H9 (cell line): Measurements from ENCODE around the gene LMCD1. TPM values are rescaled to one million over a fixed set of nuclear protein-coding genes. Genes with fewer than 3 reads are reported as not detected.
"Not testable (repeated sequence)": the region's sequence is repeated elsewhere in the genome, so short reads cannot be mapped to it uniquely, and the experiment has no call there.

Experiments
- DNase-seq: peaks from one replicate; pipeline ENCODE4 v3.0.0-alpha.2; 2017
- H2AFZ ChIP-seq: one replicate; pipeline ENCODE4 v1.6.1; 2013; ENCODE audit warnings: mild to moderate bottlenecking, low read length, control low read depth, moderate library complexity
- H2AK5ac ChIP-seq: 2 replicates; pipeline ENCODE4 v1.6.1; 2013; ENCODE audit warnings: low read length, control low read depth, mixed read lengths; ENCODE audit not compliant: insufficient read length
- H2BK120ac ChIP-seq: one replicate; pipeline ENCODE4 v1.6.1; 2013; ENCODE audit warnings: low read depth, mild to moderate bottlenecking, low read length, control low read depth, inconsistent platforms; ENCODE audit not compliant: poor library complexity, severe bottlenecking
- H2BK12ac ChIP-seq: 2 replicates; pipeline ENCODE4 v1.6.1; 2013; ENCODE audit warnings: low read length, control low read depth, mixed read lengths, low read depth; ENCODE audit not compliant: insufficient read length
- H2BK15ac ChIP-seq: 2 replicates; pipeline ENCODE4 v1.6.1; 2013; ENCODE audit warnings: low read depth, low read length, control low read depth
- H2BK20ac ChIP-seq: one replicate; pipeline ENCODE4 v1.6.1; 2013; ENCODE audit warnings: low read depth, mild to moderate bottlenecking, low read length, control low read depth, inconsistent platforms; ENCODE audit not compliant: poor library complexity, severe bottlenecking
- H2BK5ac ChIP-seq: 2 replicates; pipeline ENCODE4 v1.6.1; 2013; ENCODE audit warnings: low read length, control low read depth, mixed read lengths; ENCODE audit not compliant: insufficient read length
- H3K14ac ChIP-seq: 2 replicates; pipeline ENCODE4 v1.6.1; 2013; ENCODE audit warnings: low read length, control low read depth; ENCODE audit not compliant: insufficient read depth
- H3K18ac ChIP-seq: 2 replicates; pipeline ENCODE4 v1.6.1; 2013; ENCODE audit warnings: low read depth, mild to moderate bottlenecking, mixed read lengths, low read length, control low read depth; ENCODE audit not compliant: insufficient read length
- H3K23ac ChIP-seq: 2 replicates; pipeline ENCODE4 v1.6.1; 2013; ENCODE audit warnings: low read length, control low read depth, mixed read lengths, low read depth; ENCODE audit not compliant: insufficient read length
- H3K23me2 ChIP-seq: 2 replicates; pipeline ENCODE4 v1.6.1; 2013; ENCODE audit warnings: low read depth, mild to moderate bottlenecking, mixed read lengths, low read length, control low read depth; ENCODE audit not compliant: insufficient read length, poor library complexity, severe bottlenecking
- H3K27ac ChIP-seq: 2 replicates; pipeline ENCODE4 v1.5.1; 2013; ENCODE audit warnings: low read length, control low read depth, mixed read lengths, low read depth; ENCODE audit not compliant: insufficient read length
- H3K27me3 ChIP-seq: 2 replicates; pipeline ENCODE4 v1.6.1; 2013; ENCODE audit warnings: low read length, control low read depth, inconsistent platforms; ENCODE audit not compliant: insufficient read depth
- H3K4ac ChIP-seq: 2 replicates; pipeline ENCODE4 v1.6.1; 2013; ENCODE audit warnings: low read depth, mild to moderate bottlenecking, control low read depth, inconsistent platforms, low read length, moderate library complexity
- H3K4me1 ChIP-seq: 2 replicates; pipeline ENCODE4 v1.6.1; 2013; ENCODE audit warnings: low read length, control low read depth, inconsistent platforms; ENCODE audit not compliant: insufficient read depth
- H3K4me2 ChIP-seq: 2 replicates; pipeline ENCODE4 v1.6.1; 2013; ENCODE audit warnings: low read length, control low read depth, mixed read lengths; ENCODE audit not compliant: insufficient read length, insufficient read depth
- H3K56ac ChIP-seq: 2 replicates; pipeline ENCODE4 v1.6.1; 2013; ENCODE audit warnings: low read depth, mild to moderate bottlenecking, mixed read lengths, low read length, control low read depth; ENCODE audit not compliant: insufficient read length
- H3K79me1 ChIP-seq: 2 replicates; pipeline ENCODE4 v1.6.1; 2013; ENCODE audit warnings: low read depth, mild to moderate bottlenecking, moderate library complexity, low read length, control low read depth, inconsistent platforms; ENCODE audit not compliant: insufficient read depth, poor library complexity, severe bottlenecking
- H3K79me2 ChIP-seq: 2 replicates; pipeline ENCODE4 v1.6.1; 2013; ENCODE audit warnings: low read length, control low read depth, inconsistent platforms; ENCODE audit not compliant: insufficient read depth
- H3K9ac ChIP-seq: 2 replicates; pipeline ENCODE4 v1.6.1; 2013; ENCODE audit warnings: low read length, control low read depth, mixed read lengths; ENCODE audit not compliant: insufficient read length; ENCODE audit errors: extremely low read depth
- H3K9me3 ChIP-seq: one replicate; pipeline ENCODE4 v1.6.1; 2013; ENCODE audit warnings: low read depth, low read length, inconsistent platforms; ENCODE audit not compliant: control insufficient read depth
- H3T11ph ChIP-seq: one replicate; pipeline ENCODE4 v1.6.1; 2013; ENCODE audit warnings: mild to moderate bottlenecking, low read length, control low read depth, inconsistent platforms
- H4K20me1 ChIP-seq: one replicate; pipeline ENCODE4 v1.6.1; 2013; ENCODE audit not compliant: control insufficient read depth, insufficient read length, insufficient read depth
- H4K5ac ChIP-seq: 2 replicates; pipeline ENCODE4 v1.6.1; 2013; ENCODE audit warnings: low read depth, mild to moderate bottlenecking, mixed read lengths, low read length, control low read depth; ENCODE audit not compliant: insufficient read length
- H4K8ac ChIP-seq: replicated peaks from 2 replicates; pipeline ENCODE4 v1.6.1; 2013; ENCODE audit warnings: low read length, control low read depth, mixed read lengths, low read depth; ENCODE audit not compliant: insufficient read length
- H4K91ac ChIP-seq: 2 replicates; pipeline ENCODE4 v1.6.1; 2013; ENCODE audit warnings: low read depth, mild to moderate bottlenecking, moderate library complexity, mixed read lengths, low read length, control low read depth; ENCODE audit not compliant: insufficient read length
- H3K27ac Mint-ChIP-seq, 3 experiments: 2 replicates in 2 of 3; 3 replicates in 1 of 3; pipeline ENCODE4 v1.8.0; 2020 to 2021; ENCODE audit warnings: mixed read lengths in 3 of 3, mild to moderate bottlenecking in 1 of 3, moderate library complexity in 1 of 3
- H3K27me3 Mint-ChIP-seq: 2 replicates; pipeline ENCODE4 v1.8.0; 2021; ENCODE audit warnings: low read depth, mild to moderate bottlenecking, moderate library complexity, mixed read lengths
- H3K36me3 Mint-ChIP-seq, 3 experiments: 2 replicates in 2 of 3; 3 replicates in 1 of 3; pipeline ENCODE4 v1.8.0; 2020 to 2021; ENCODE audit warnings: low read depth in 3 of 3, mixed read lengths in 3 of 3; ENCODE audit not compliant: insufficient read depth in 1 of 3
- H3K4me1 Mint-ChIP-seq, 2 experiments: 2 replicates each; pipeline ENCODE4 v1.8.0; 2020; ENCODE audit warnings: mixed read lengths in 2 of 2
- H3K4me3 Mint-ChIP-seq, 2 experiments: 2 replicates in 1 of 2; 3 replicates in 1 of 2; pipeline ENCODE4 v1.8.0; 2020 to 2021; ENCODE audit warnings: mild to moderate bottlenecking in 2 of 2, mixed read lengths in 2 of 2, moderate library complexity in 1 of 2
- H3K9me3 Mint-ChIP-seq, 2 experiments: 2 replicates in 1 of 2; 3 replicates in 1 of 2; pipeline ENCODE4 v1.8.0; 2020; ENCODE audit warnings: mild to moderate bottlenecking in 2 of 2, mixed read lengths in 2 of 2, moderate library complexity in 1 of 2
- CTCF ChIP-seq: fragments of 200-600 bp; sonication (generic); conservative IDR thresholded peaks from 3 replicates; pipeline ENCODE4 v1.8.0; 2021; ENCODE audit warnings: antibody characterized with exemption, mild to moderate bottlenecking
- WGBS: extraction: QIAGEN DNeasy Blood & Tissue Kit; methylation state at CpG from one replicate; pipeline ENCODE4 v1.1.7; 2013; ENCODE audit warnings: missing lambda C conversion rate, low lambda C conversion rate, mixed read lengths; ENCODE audit not compliant: insufficient read length; ENCODE audit errors: extremely low coverage; 5-methylcytosine and 5-hydroxymethylcytosine counted together
- total RNA-seq: library from RNA; stranded (reverse); gene quantifications from 2 replicates; pipeline ENCODE4 v1.2.1, GENCODE V29; 2021

LMCD1 gene
- total RNA-seq, 1 experiment from 2014 or later, result 19.2 TPM

GRCh38 chr3:8579943-8580342 is 78.3 kb downstream of the LMCD1 start:
- no CpG with 5 or more reads among the region's 5 CpGs for WGBS
- H2BK20ac ChIP-seq, result no peak overlapping the region
- no peak overlapping the region for H3T11ph ChIP-seq
- no peak overlapping the region for H2BK5ac ChIP-seq
- H3K9me3 Mint-ChIP-seq, result no peaks in the 10 kb centered on the region
- H3K4ac ChIP-seq, result no peak overlapping the region
- H3K27ac Mint-ChIP-seq, result no peak overlapping the region
- 0 out of 4 replicates have a peak, but pooled peaks cover 2 to 8% of the 10 kb centered on the region in 2 experiments for H3K4me1 Mint-ChIP-seq
- H2BK120ac ChIP-seq, result no peak overlapping the region
- no peaks in the 10 kb centered on the region for H3K36me3 Mint-ChIP-seq
- H3K27ac ChIP-seq, result no peak overlapping the region
- no peaks in the 10 kb centered on the region for H3K27me3 ChIP-seq
- no peak overlapping the region for H2BK12ac ChIP-seq
- no peak overlapping the region for H2BK15ac ChIP-seq
- H3K18ac ChIP-seq, result no peak overlapping the region
- no peaks in the 10 kb centered on the region for H4K20me1 ChIP-seq
- H3K4me2 ChIP-seq, result no peak overlapping the region
- H3K4me1 ChIP-seq, result no peaks in the 10 kb centered on the region
- no peaks in the 10 kb centered on the region for H3K79me2 ChIP-seq
- no peaks in the 10 kb centered on the region for H3K23me2 ChIP-seq
- H3K4me3 Mint-ChIP-seq, result no peak overlapping the region
- H4K5ac ChIP-seq, result no peak overlapping the region
- no peak overlapping the region for H4K8ac ChIP-seq
- no peak for DNase-seq
- H3K9ac ChIP-seq, result no peak overlapping the region
- no peak overlapping the region for H3K23ac ChIP-seq
- H2AFZ ChIP-seq, result no peak overlapping the region
- H3K56ac ChIP-seq, result no peak overlapping the region
- H2AK5ac ChIP-seq, result no peak overlapping the region
- H3K27me3 Mint-ChIP-seq, result no peaks in the 10 kb centered on the region
- H3K79me1 ChIP-seq, result no peaks in the 10 kb centered on the region
- no peaks in the 10 kb centered on the region for H3K9me3 ChIP-seq
- H4K91ac ChIP-seq, result no peak overlapping the region
- H3K14ac ChIP-seq, result no peak overlapping the region
- TF ChIP-seq CTCF, result no peak

DNA sequence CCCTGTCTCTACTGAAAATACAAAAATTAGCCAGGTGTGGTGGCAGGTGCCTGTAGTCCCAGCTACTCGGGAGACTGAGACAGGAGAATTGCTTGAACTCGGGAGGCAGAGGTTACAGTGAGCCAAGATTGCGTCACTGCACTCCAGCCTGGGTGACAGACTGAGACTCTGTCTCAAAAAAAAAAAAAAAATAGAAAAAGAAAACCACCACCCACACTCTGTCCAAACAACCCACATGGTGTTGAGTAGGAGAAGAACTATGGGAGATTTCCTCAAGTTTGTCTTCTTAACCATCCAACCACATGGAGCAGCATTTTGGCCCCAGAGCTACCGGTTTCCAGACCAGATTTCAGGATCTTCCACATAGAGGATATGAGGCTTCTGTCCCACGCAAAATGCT is 78.8 kb downstream of the LMCD1 start:
- not testable (repeated sequence) for H3K18ac ChIP-seq, H2BK15ac ChIP-seq, H3K27ac ChIP-seq, H4K91ac ChIP-seq, H3K23ac ChIP-seq, H4K20me1 ChIP-seq, H3K9me3 Mint-ChIP-seq, H3K79me1 ChIP-seq, H2AFZ ChIP-seq, H3K79me2 ChIP-seq, H3K4me1 Mint-ChIP-seq, H3K4me3 Mint-ChIP-seq, H3K4me2 ChIP-seq, H3K9ac ChIP-seq, H4K5ac ChIP-seq, H3K56ac ChIP-seq, H2AK5ac ChIP-seq, H3K14ac ChIP-seq, H3K36me3 Mint-ChIP-seq, H4K8ac ChIP-seq, H2BK120ac ChIP-seq, H2BK20ac ChIP-seq, DNase-seq, H3K4me1 ChIP-seq, H3K23me2 ChIP-seq, H2BK5ac ChIP-seq, H3K4ac ChIP-seq, H3K27ac Mint-ChIP-seq, H3K9me3 ChIP-seq, H3K27me3 Mint-ChIP-seq, H3K27me3 ChIP-seq, H3T11ph ChIP-seq, H2BK12ac ChIP-seq
- WGBS, result no CpG with 5 or more reads among the region's 5 CpGs
